HepG2 (cell line): ENCODE results near the gene HNRNPM. TPM values are rescaled to one million over a fixed set of nuclear protein-coding genes. Genes with fewer than 3 reads are reported as not detected.

ENCODE experiments used
- BORCS8-MEF2B ChIP-seq: sonication (generic); formaldehyde crosslinking; IDR thresholded peaks from 2 replicates; pipeline ENCODE4 v1.8.0; 2022; ENCODE audit warnings: mild to moderate bottlenecking, missing genetic modification reagents
- HNF4G ChIP-seq, 2 experiments: sonication (generic) in 1 of 2; formaldehyde crosslinking in 1 of 2; IDR thresholded peaks; 2 replicates each; pipeline versions ENCODE4 v1.4.0 to v1.6.1; 2011 to 2020; ENCODE audit warnings: borderline replicate concordance in 2 of 2, low read depth in 2 of 2, mild to moderate bottlenecking in 2 of 2, low read length in 1 of 2, missing genetic modification reagents in 1 of 2, moderate library complexity in 1 of 2
- ISX ChIP-seq: sonication (generic); formaldehyde crosslinking; conservative IDR thresholded peaks from 2 replicates; pipeline ENCODE4 v1.5.0; 2020; ENCODE audit warnings: missing genetic modification reagents
- KDM6A ChIP-seq: IDR thresholded peaks from 2 replicates; pipeline ENCODE4 v1.6.1; 2016; ENCODE audit warnings: low read depth
- MEIS2 ChIP-seq: sonication (generic); formaldehyde crosslinking; IDR thresholded peaks from 2 replicates; pipeline ENCODE4 v1.9.0; 2021; ENCODE audit warnings: mild to moderate bottlenecking, missing genetic modification reagents
- NFYB ChIP-seq: sonication (generic); formaldehyde crosslinking; IDR thresholded peaks from 2 replicates; pipeline ENCODE4 v1.4.0; 2020; ENCODE audit warnings: missing genetic modification reagents
- NKX3-1 ChIP-seq: sonication (generic); formaldehyde crosslinking; IDR thresholded peaks from 2 replicates; pipeline ENCODE4 v1.5.0; 2020; ENCODE audit warnings: missing genetic modification reagents
- POLR2AphosphoS5 ChIP-seq: IDR thresholded peaks from 2 replicates; pipeline ENCODE4 v1.6.1; 2012; ENCODE audit warnings: low read depth, low read length
- POLR2G ChIP-seq: fragments of 200-400 bp; formaldehyde crosslinking; IDR thresholded peaks from 2 replicates; pipeline ENCODE4 v1.6.1; 2018; ENCODE audit warnings: mild to moderate bottlenecking, low read depth, low read length, moderate library complexity
- SKI ChIP-seq: fragments of 450-650 bp; IDR thresholded peaks from one replicate; pipeline ENCODE4 v1.6.1; 2018; ENCODE audit warnings: mild to moderate bottlenecking; ENCODE audit not compliant: partially characterized antibody
- SP5 ChIP-seq: IDR thresholded peaks from 2 replicates; pipeline ENCODE4 v1.6.1; 2016; ENCODE audit warnings: low read depth, borderline replicate concordance
- TBX2 ChIP-seq: sonication (generic); formaldehyde crosslinking; IDR thresholded peaks from 2 replicates; pipeline ENCODE4 v1.5.0; 2020; ENCODE audit warnings: missing genetic modification reagents, mild to moderate bottlenecking, borderline replicate concordance
- ZFP62 ChIP-seq: sonication (generic); formaldehyde crosslinking; IDR thresholded peaks from 2 replicates; pipeline ENCODE4 v1.4.0; 2020; ENCODE audit warnings: missing genetic modification reagents
- ZFY ChIP-seq: sonication (generic); formaldehyde crosslinking; IDR thresholded peaks from 2 replicates; pipeline ENCODE4 v1.4.0; 2020; ENCODE audit warnings: missing genetic modification reagents
- ZNF446 ChIP-seq: sonication (generic); formaldehyde crosslinking; IDR thresholded peaks from 2 replicates; pipeline ENCODE4 v1.5.0; 2020; ENCODE audit warnings: mild to moderate bottlenecking, missing genetic modification reagents
- polyA plus RNA-seq, 8 experiments: library from polyadenylated mRNA; depleted of rRNA in 3 of 8; stranded (reverse) in 7 of 8; unstranded in 1 of 8; fragments of >200 nt; fragmentation: Illumina TruSeq in 4 of 8; extraction: Trizol in 4 of 8; gene quantifications; 2 replicates each; pipeline versions ENCODE4 v1.2.1 to v1.2.3, GENCODE V29; 2011 to 2016; ENCODE audit warnings: low read depth in 4 of 8, missing spikeins in 1 of 8, mixed read lengths in 1 of 8; ENCODE audit not compliant: insufficient read depth in 1 of 8
- total RNA-seq, 5 experiments: library from RNA; depleted of rRNA; stranded (reverse); fragments of >200 nt; fragmentation: Illumina TruSeq; extraction: Trizol; gene quantifications; 2 replicates each; pipeline ENCODE4 v1.2.3, GENCODE V29; 2016; ENCODE audit warnings: low read depth in 1 of 5
- TF ChIP-seq, protein P1 (sequence below): IDR thresholded peaks from 2 replicates; pipeline ENCODE4 v1.6.1; 2016
- TF ChIP-seq, protein P2 (sequence below): sonication (generic); formaldehyde crosslinking; IDR thresholded peaks from 2 replicates; pipeline ENCODE4 v1.8.0; 2022; ENCODE audit warnings: mild to moderate bottlenecking, missing genetic modification reagents
- TF ChIP-seq, protein P3 (sequence below): IDR thresholded peaks from 2 replicates; pipeline ENCODE4 v1.4.0; 2020; ENCODE audit warnings: mild to moderate bottlenecking, missing genetic modification reagents
- TF ChIP-seq, protein P4 (sequence below): sonication (generic); formaldehyde crosslinking; IDR thresholded peaks from 2 replicates; pipeline ENCODE4 v1.5.1; 2020; ENCODE audit warnings: mild to moderate bottlenecking, missing genetic modification reagents, moderate library complexity

Gene HNRNPM
- total and polyA plus RNA-seq, 2 of the 13 experiments (the other 11 are each of a cell fraction or from before 2014, with no cell fraction given): 56.7 to 102 TPM

DNA sequence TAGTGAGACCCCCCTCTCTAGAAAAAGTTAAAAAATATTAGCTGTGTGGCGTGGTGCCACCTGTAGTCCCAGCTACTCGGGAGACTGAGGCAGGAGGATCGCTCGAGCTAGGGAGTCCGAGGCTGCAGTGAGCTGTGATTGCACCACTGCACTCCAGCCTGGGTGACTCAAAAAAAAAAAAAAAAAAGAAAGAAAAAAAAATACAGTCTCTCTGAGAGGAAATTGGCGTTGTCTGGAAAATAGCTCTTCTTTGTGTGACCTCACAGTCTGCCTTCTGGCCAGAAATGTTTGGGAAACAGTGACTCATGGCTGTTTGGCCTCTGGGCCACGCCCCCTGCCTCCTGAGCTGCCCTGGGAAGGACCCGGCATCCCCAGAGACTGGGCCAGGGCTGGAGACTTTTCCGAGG is 21.0 kb upstream of the HNRNPM start (continued):
- TF ChIP-seq, protein P1, sequence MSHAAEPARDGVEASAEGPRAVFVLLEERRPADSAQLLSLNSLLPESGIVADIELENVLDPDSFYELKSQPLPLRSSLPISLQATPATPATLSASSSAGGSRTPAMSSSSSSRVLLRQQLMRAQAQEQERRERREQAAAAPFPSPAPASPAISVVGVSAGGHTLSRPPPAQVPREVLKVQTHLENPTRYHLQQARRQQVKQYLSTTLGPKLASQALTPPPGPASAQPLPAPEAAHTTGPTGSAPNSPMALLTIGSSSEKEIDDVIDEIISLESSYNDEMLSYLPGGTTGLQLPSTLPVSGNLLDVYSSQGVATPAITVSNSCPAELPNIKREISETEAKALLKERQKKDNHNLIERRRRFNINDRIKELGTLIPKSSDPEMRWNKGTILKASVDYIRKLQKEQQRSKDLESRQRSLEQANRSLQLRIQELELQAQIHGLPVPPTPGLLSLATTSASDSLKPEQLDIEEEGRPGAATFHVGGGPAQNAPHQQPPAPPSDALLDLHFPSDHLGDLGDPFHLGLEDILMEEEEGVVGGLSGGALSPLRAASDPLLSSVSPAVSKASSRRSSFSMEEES: no peak
- TF ChIP-seq HNF4G (IDR thresholded peaks at IDR 0.05; ENCODE audit: borderline replicate concordance, low read depth, low read length) (no peak), HNF4G (CRISPR knock-in tag; IDR thresholded peaks at IDR 0.05; ENCODE audit: borderline replicate concordance, low read depth) (no peak), TBX2 (CRISPR knock-in tag) (0 out of 2 replicates have a peak, but pooled peaks have one; percentile 36), MEIS2 (no peak), SKI (peak; percentile 73), POLR2AphosphoS5 (peak; percentile 27; the same call in 1 of the 2 replicates), ZFY (CRISPR knock-in tag) (no peak), NFYB (CRISPR knock-in tag) (no peak), ISX (no peak), ZNF446 (no peak), KDM6A (no peak), SP5 (CRISPR knock-in tag) (peak; percentile 94), POLR2G (no peak), NKX3-1 (CRISPR knock-in tag) (no peak), BORCS8-MEF2B (no peak), ZFP62 (no peak)
- TF ChIP-seq, protein P2, sequence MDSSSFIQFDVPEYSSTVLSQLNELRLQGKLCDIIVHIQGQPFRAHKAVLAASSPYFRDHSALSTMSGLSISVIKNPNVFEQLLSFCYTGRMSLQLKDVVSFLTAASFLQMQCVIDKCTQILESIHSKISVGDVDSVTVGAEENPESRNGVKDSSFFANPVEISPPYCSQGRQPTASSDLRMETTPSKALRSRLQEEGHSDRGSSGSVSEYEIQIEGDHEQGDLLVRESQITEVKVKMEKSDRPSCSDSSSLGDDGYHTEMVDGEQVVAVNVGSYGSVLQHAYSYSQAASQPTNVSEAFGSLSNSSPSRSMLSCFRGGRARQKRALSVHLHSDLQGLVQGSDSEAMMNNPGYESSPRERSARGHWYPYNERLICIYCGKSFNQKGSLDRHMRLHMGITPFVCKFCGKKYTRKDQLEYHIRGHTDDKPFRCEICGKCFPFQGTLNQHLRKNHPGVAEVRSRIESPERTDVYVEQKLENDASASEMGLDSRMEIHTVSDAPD (CRISPR knock-in tag): no peak
- TF ChIP-seq, protein P3, sequence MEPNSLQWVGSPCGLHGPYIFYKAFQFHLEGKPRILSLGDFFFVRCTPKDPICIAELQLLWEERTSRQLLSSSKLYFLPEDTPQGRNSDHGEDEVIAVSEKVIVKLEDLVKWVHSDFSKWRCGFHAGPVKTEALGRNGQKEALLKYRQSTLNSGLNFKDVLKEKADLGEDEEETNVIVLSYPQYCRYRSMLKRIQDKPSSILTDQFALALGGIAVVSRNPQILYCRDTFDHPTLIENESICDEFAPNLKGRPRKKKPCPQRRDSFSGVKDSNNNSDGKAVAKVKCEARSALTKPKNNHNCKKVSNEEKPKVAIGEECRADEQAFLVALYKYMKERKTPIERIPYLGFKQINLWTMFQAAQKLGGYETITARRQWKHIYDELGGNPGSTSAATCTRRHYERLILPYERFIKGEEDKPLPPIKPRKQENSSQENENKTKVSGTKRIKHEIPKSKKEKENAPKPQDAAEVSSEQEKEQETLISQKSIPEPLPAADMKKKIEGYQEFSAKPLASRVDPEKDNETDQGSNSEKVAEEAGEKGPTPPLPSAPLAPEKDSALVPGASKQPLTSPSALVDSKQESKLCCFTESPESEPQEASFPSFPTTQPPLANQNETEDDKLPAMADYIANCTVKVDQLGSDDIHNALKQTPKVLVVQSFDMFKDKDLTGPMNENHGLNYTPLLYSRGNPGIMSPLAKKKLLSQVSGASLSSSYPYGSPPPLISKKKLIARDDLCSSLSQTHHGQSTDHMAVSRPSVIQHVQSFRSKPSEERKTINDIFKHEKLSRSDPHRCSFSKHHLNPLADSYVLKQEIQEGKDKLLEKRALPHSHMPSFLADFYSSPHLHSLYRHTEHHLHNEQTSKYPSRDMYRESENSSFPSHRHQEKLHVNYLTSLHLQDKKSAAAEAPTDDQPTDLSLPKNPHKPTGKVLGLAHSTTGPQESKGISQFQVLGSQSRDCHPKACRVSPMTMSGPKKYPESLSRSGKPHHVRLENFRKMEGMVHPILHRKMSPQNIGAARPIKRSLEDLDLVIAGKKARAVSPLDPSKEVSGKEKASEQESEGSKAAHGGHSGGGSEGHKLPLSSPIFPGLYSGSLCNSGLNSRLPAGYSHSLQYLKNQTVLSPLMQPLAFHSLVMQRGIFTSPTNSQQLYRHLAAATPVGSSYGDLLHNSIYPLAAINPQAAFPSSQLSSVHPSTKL (CRISPR knock-in tag): peak; percentile 78
- TF ChIP-seq, protein P4, sequence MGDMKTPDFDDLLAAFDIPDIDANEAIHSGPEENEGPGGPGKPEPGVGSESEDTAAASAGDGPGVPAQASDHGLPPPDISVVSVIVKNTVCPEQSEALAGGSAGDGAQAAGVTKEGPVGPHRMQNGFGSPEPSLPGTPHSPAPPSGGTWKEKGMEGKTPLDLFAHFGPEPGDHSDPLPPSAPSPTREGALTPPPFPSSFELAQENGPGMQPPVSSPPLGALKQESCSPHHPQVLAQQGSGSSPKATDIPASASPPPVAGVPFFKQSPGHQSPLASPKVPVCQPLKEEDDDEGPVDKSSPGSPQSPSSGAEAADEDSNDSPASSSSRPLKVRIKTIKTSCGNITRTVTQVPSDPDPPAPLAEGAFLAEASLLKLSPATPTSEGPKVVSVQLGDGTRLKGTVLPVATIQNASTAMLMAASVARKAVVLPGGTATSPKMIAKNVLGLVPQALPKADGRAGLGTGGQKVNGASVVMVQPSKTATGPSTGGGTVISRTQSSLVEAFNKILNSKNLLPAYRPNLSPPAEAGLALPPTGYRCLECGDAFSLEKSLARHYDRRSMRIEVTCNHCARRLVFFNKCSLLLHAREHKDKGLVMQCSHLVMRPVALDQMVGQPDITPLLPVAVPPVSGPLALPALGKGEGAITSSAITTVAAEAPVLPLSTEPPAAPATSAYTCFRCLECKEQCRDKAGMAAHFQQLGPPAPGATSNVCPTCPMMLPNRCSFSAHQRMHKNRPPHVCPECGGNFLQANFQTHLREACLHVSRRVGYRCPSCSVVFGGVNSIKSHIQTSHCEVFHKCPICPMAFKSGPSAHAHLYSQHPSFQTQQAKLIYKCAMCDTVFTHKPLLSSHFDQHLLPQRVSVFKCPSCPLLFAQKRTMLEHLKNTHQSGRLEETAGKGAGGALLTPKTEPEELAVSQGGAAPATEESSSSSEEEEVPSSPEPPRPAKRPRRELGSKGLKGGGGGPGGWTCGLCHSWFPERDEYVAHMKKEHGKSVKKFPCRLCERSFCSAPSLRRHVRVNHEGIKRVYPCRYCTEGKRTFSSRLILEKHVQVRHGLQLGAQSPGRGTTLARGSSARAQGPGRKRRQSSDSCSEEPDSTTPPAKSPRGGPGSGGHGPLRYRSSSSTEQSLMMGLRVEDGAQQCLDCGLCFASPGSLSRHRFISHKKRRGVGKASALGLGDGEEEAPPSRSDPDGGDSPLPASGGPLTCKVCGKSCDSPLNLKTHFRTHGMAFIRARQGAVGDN (CRISPR knock-in tag): peak; percentile 67
